ENCODE data around the gene AP2S1. TPM values are rescaled to one million over a fixed set of nuclear protein-coding genes. Genes with fewer than 3 reads are reported as not detected.

Gene AP2S1
- total RNA-seq, 1 experiment from 2014 or later = 330 TPM

- ATAC-seq = peak; percentile 66
- peaks cover 6% of the 10 kb centered on the region for H3F3A ChIP-seq (ENCODE audit: low read length, unreplicated experiment)
- peak; percentile 84 for DNase-seq
- intact Hi-C loops (cut with micrococcal nuclease) = loop anchor here (2.0 to 10.0 kb wide), 3 partner anchors 24 to 58 kb away; no protein-coding TSS in a partner anchor
- BruUV-seq (replicated peaks) = no TSS peak
- H4K20me1 ChIP-seq (ENCODE audit: low read length) = peaks cover 29% of the 10 kb centered on the region
- no peaks in the 10 kb centered on the region for H3K9me3 ChIP-seq (ENCODE audit: low read length)
- peak overlapping the region; percentile 72 for H3K4me2 ChIP-seq (ENCODE audit: low read length)
- peaks cover 61% of the 10 kb centered on the region for H3K4me1 ChIP-seq (ENCODE audit: insufficient read depth, low read length)
- no peak for TF ChIP-seq CTCF (conservative IDR thresholded peaks at IDR 0.05; ENCODE audit: low read depth, low read length)
- H3K4me3 ChIP-seq (ENCODE audit: low read length) = peak overlapping the region; percentile 43
- H3K9me2 ChIP-seq (replicated peaks; ENCODE audit: low read length) = no peaks in the 10 kb centered on the region
- peaks cover 98% of the 10 kb centered on the region for H3K79me2 ChIP-seq (ENCODE audit: low read length)
- peak overlapping the region; percentile 75 for H3K27ac ChIP-seq (ENCODE audit: low read length)
- no peak overlapping the region; the same call in 1 of the 2 replicates for H3K9ac ChIP-seq (ENCODE audit: low read length)
- POLR2A ChIA-PET (ENCODE audit: unreplicated experiment) = interaction anchor here (1.0 kb wide), 1 partner anchor 58 kb away, joined by 9 read pairs; no protein-coding TSS in a partner anchor
- no peaks in the 10 kb centered on the region for H3K36me3 ChIP-seq (ENCODE audit: low read depth, low read length)
- no peak overlapping the region for H2AFZ ChIP-seq (ENCODE audit: low read length)
- CTCF ChIA-PET = interaction anchor here (0.6 kb wide), 2 partner anchors 10 to 25 kb away, joined by 3 read pairs; no protein-coding TSS in a partner anchor
- no peaks in the 10 kb centered on the region for H3K27me3 ChIP-seq (ENCODE audit: low read length)
Observed at GRCh38 chr19:46866407-46867136, 15.9 kb upstream of the AP2S1 start.

GRCh38 chr19:46863818-46864629 is 13.4 kb upstream of the AP2S1 start:
- peak overlapping the region; percentile 97 for H3K4me3 ChIP-seq (ENCODE audit: low read length)
- H3K79me2 ChIP-seq (ENCODE audit: low read length) = peaks cover 76% of the 10 kb centered on the region
- H3K4me2 ChIP-seq (ENCODE audit: low read length) = peak overlapping the region; percentile 99
- intact Hi-C loops (cut with micrococcal nuclease) = loop anchor here (10.0 kb wide), 1 partner anchor 61 kb away; no protein-coding TSS in a partner anchor
- peak overlapping the region; percentile 72 for H3K27ac ChIP-seq (ENCODE audit: low read length)
- DNase-seq (peak; percentile 73), ATAC-seq (peak; percentile 19)
- H3F3A ChIP-seq (ENCODE audit: low read length, unreplicated experiment) = peaks cover 11% of the 10 kb centered on the region
- H4K20me1 ChIP-seq (ENCODE audit: low read length) = peaks cover 29% of the 10 kb centered on the region
- BruUV-seq (replicated peaks) = no TSS peak
- peaks cover 66% of the 10 kb centered on the region for H3K4me1 ChIP-seq (ENCODE audit: insufficient read depth, low read length)
- POLR2A ChIA-PET (ENCODE audit: unreplicated experiment) = no interaction called here
- peak overlapping the region; percentile 69 for H3K9ac ChIP-seq (ENCODE audit: low read length)
- H3K9me2 ChIP-seq (replicated peaks; ENCODE audit: low read length) = no peaks in the 10 kb centered on the region
- no peaks in the 10 kb centered on the region for H3K27me3 ChIP-seq (ENCODE audit: low read length)
- no peaks in the 10 kb centered on the region for H3K36me3 ChIP-seq (ENCODE audit: low read depth, low read length)
- H2AFZ ChIP-seq (ENCODE audit: low read length) = no peak overlapping the region
- TF ChIP-seq CTCF (conservative IDR thresholded peaks at IDR 0.05; ENCODE audit: low read depth, low read length) = no peak
- no peak for TF ChIP-seq EZH2phosphoT487 (IDR thresholded peaks at IDR 0.05; ENCODE audit: borderline replicate concordance, low read length)
- TF ChIP-seq EZH2 (IDR thresholded peaks at IDR 0.05; ENCODE audit: low read length, unreplicated experiment) = no peak
- CTCF ChIA-PET = interaction anchor here (0.6 kb wide), 2 partner anchors 62 to 63 kb away, joined by 3 to 5 read pairs; no protein-coding TSS in a partner anchor
- H3K9me3 ChIP-seq (ENCODE audit: low read length) = no peaks in the 10 kb centered on the region
